MM.1S (cell line): ENCODE measurements around the gene RPS2.

Source experiments
- CTCF ChIP-seq: fragments of 300-600 bp; sonication (generic); IDR thresholded peaks from 2 replicates; pipeline ENCODE4 v1.5.1; 2016; ENCODE audit warnings: antibody characterized with exemption, low read length, mixed read lengths
- EZH2phosphoT487 ChIP-seq: fragments of 300-600 bp; sonication (generic); IDR thresholded peaks from 2 replicates; pipeline ENCODE4 v1.6.1; 2018; ENCODE audit warnings: antibody characterized with exemption, low read length

- TF ChIP-seq CTCF (no peak), EZH2phosphoT487 (no peak)
Observed at GRCh38 chr16:1950559-1950958, 14.1 kb downstream of the RPS2 start.
